DND-41 (cell line): ENCODE data around the gene TMEM255B.

ENCODE experiments used
- ATAC-seq: fragments of 200-7000 bp; cut with Tn5 transposase; 3 replicates; pipeline ENCODE4 v1.9.1; 2021; ENCODE audit warnings: low read depth; ENCODE audit not compliant: insufficient read depth
- DNase-seq: peaks from one replicate; pipeline ENCODE4 v3.0.0-alpha.2; 2020
- H2AFZ ChIP-seq: 2 replicates; pipeline ENCODE4 v1.6.0; 2012; ENCODE audit warnings: low read depth, low read length
- H3K27ac ChIP-seq: 2 replicates; pipeline ENCODE4 v1.5.1; 2012; ENCODE audit warnings: low read length, inconsistent platforms
- H3K27me3 ChIP-seq: fragments of 200-600 bp; sonication (generic); 2 replicates; pipeline ENCODE4 v1.6.0; 2012; ENCODE audit warnings: low read length, mild to moderate bottlenecking, inconsistent platforms; ENCODE audit not compliant: insufficient read depth, poor library complexity
- H3K36me3 ChIP-seq: 2 replicates; pipeline ENCODE4 v1.5.1; 2012; ENCODE audit warnings: low read length, inconsistent platforms; ENCODE audit not compliant: insufficient read depth
- H3K4me1 ChIP-seq: 2 replicates; pipeline ENCODE4 v1.5.1; 2012; ENCODE audit warnings: mild to moderate bottlenecking, low read length; ENCODE audit not compliant: insufficient read depth
- H3K4me2 ChIP-seq: 2 replicates; pipeline ENCODE4 v1.6.0; 2012; ENCODE audit warnings: mild to moderate bottlenecking, moderate library complexity, low read length, inconsistent platforms; ENCODE audit not compliant: insufficient read depth
- H3K4me3 ChIP-seq, 2 experiments: fragments of 200-600 bp in 1 of 2; shearing (Covaris generic) in 1 of 2; 2 replicates each; pipeline ENCODE4 v1.5.1; 2012 to 2016; ENCODE audit warnings: inconsistent platforms in 2 of 2, low read length in 2 of 2, mild to moderate bottlenecking in 2 of 2, low read depth in 1 of 2, moderate library complexity in 1 of 2
- H3K79me2 ChIP-seq: 2 replicates; pipeline ENCODE4 v1.6.0; 2012; ENCODE audit warnings: low read length, inconsistent platforms; ENCODE audit not compliant: insufficient read depth
- H3K9ac ChIP-seq: 2 replicates; pipeline ENCODE4 v1.6.0; 2012; ENCODE audit warnings: low read depth, mild to moderate bottlenecking, inconsistent platforms, low read length, moderate library complexity
- H3K9me3 ChIP-seq: 2 replicates; pipeline ENCODE4 v1.5.1; 2012; ENCODE audit warnings: low read length, moderate library complexity, mild to moderate bottlenecking, inconsistent platforms; ENCODE audit not compliant: insufficient read depth, severe bottlenecking
- H4K20me1 ChIP-seq: 2 replicates; pipeline ENCODE4 v1.6.0; 2012; ENCODE audit warnings: low read length; ENCODE audit not compliant: insufficient read depth
- CTCF ChIP-seq: IDR thresholded peaks from 2 replicates; pipeline ENCODE4 v1.5.1; 2012; ENCODE audit warnings: borderline replicate concordance, low read length, moderate library complexity, mild to moderate bottlenecking; ENCODE audit not compliant: poor library complexity, severe bottlenecking; ENCODE audit errors: extremely low read depth
- EZH2 ChIP-seq: IDR thresholded peaks from 3 replicates; pipeline ENCODE4 v1.6.1; 2012; ENCODE audit warnings: borderline replicate concordance, low read depth, mild to moderate bottlenecking, moderate library complexity, low read length, inconsistent platforms; ENCODE audit not compliant: severe bottlenecking

TMEM255B gene

GRCh38 chr13:113813070-113813748 lies 54.2 kb downstream of the TMEM255B start:
- H3K9ac ChIP-seq = no peak overlapping the region
- ATAC-seq = no peak
- no peaks in the 10 kb centered on the region for H3K79me2 ChIP-seq
- TF ChIP-seq CTCF = no peak
- TF ChIP-seq EZH2 = no peak
- H3K9me3 ChIP-seq = peaks cover 15% of the 10 kb centered on the region
- no peak overlapping the region for H3K4me3 ChIP-seq
- H3K4me2 ChIP-seq = no peak overlapping the region
- DNase-seq = no peak
- no peak overlapping the region for H3K27ac ChIP-seq
- H3K4me1 ChIP-seq = 0 out of 2 replicates have a peak, but pooled peaks cover 3% of the 10 kb centered on the region
- H4K20me1 ChIP-seq = peaks cover 8% of the 10 kb centered on the region
- no peak overlapping the region for H2AFZ ChIP-seq
- H3K36me3 ChIP-seq = no peaks in the 10 kb centered on the region
- no peaks in the 10 kb centered on the region for H3K27me3 ChIP-seq

- Histone ChIP-seq H4K20me1 (peaks cover 8% of the 10 kb centered on the region), H3K79me2 (no peaks in the 10 kb centered on the region), H2AFZ (no peak overlapping the region), H3K27ac (no peak overlapping the region), H3K9ac (no peak overlapping the region), H3K9me3 (peaks cover 8% of the 10 kb centered on the region), H3K4me2 (no peak overlapping the region), H3K27me3 (no peaks in the 10 kb centered on the region), H3K4me1 (0 out of 2 replicates have a peak, but pooled peaks cover 3% of the 10 kb centered on the region), H3K36me3 (no peaks in the 10 kb centered on the region), H3K4me3 (no peak overlapping the region)
- no peak for ATAC-seq
- TF ChIP-seq EZH2 (no peak), CTCF (no peak)
- no peak for DNase-seq
Measured at GRCh38 chr13:113813749-113814434, 54.9 kb downstream of the TMEM255B start.

- no peak for ATAC-seq
- H3K27ac ChIP-seq = no peak overlapping the region
- no peaks in the 10 kb centered on the region for H3K79me2 ChIP-seq
- no peak overlapping the region for H2AFZ ChIP-seq
- DNase-seq = no peak
- H4K20me1 ChIP-seq = peaks cover 8% of the 10 kb centered on the region
- no peak for TF ChIP-seq CTCF
- no peak for TF ChIP-seq EZH2
- peaks cover 6% of the 10 kb centered on the region for H3K9me3 ChIP-seq
- 0 out of 2 replicates have a peak, but pooled peaks cover 3% of the 10 kb centered on the region for H3K4me1 ChIP-seq
- H3K4me3 ChIP-seq = no peak overlapping the region
- H3K36me3 ChIP-seq = no peaks in the 10 kb centered on the region
- H3K4me2 ChIP-seq = no peak overlapping the region
- H3K27me3 ChIP-seq = no peaks in the 10 kb centered on the region
- H3K9ac ChIP-seq = no peak overlapping the region
Measured at GRCh38 chr13:113814435-113814821, 55.4 kb downstream of the TMEM255B start.
